ENCODE results near the gene SCGB3A1. TPM values are rescaled to one million over a fixed set of nuclear protein-coding genes. Genes with fewer than 3 reads are reported as not detected.

The SCGB3A1 gene
- total RNA-seq, 2 donors from 2014 or later: not detected

GRCh38 chr5:180595046-180595379 is 3.7 kb upstream of the SCGB3A1 start:
- DNase-seq (no peak), ATAC-seq (no peak)
- 42 to 71% methylated on average over 2 of the region's 2 CpGs for WGBS, 2 donors
- Histone ChIP-seq H3K27me3 (peaks cover 0 to 15% of the 10 kb centered on the region in 2 donors), H3K4me1 (peaks cover 42% of the 10 kb centered on the region), H3K9me3 (no peaks in the 10 kb centered on the region), H3K4me3 (no peak overlapping the region), H3K36me3 (replicated peaks in 1 of 2; ENCODE audit: insufficient read depth in 1 of 2, low read depth in 2 of 2) (no peaks in the 10 kb centered on the region), H3K27ac (peak overlapping the region in 2 of 4 donors; percentile 34 to 76)
- no peak for TF ChIP-seq CTCF (IDR thresholded peaks at IDR 0.05)
- no peak for TF ChIP-seq POLR2A (IDR thresholded peaks at IDR 0.05)
- intact Hi-C loops (cut with DNase I): no loop called here

- DNase-seq (no peak), ATAC-seq (no peak)
- 73 to 93% methylated on average over 4 to 17 of the region's 17 CpGs for WGBS, 2 donors
- TF ChIP-seq CTCF (IDR thresholded peaks at IDR 0.05): no peak
- TF ChIP-seq POLR2A (IDR thresholded peaks at IDR 0.05): no peak
- H3K4me3 ChIP-seq: no peak overlapping the region
- no peaks in the 10 kb centered on the region for H3K36me3 ChIP-seq (replicated peaks in 1 of 2; ENCODE audit: insufficient read depth in 1 of 2, low read depth in 2 of 2)
- no peaks in the 10 kb centered on the region for H3K9me3 ChIP-seq
- intact Hi-C loops (cut with DNase I): no loop called here
- peaks cover 46% of the 10 kb centered on the region for H3K4me1 ChIP-seq
- H3K27me3 ChIP-seq: peaks cover 0 to 15% of the 10 kb centered on the region in 2 donors
- no peak overlapping the region for H3K27ac ChIP-seq
Observed at GRCh38 chr5:180594311-180595045, 3.2 kb upstream of the SCGB3A1 start.

GRCh38 chr5:180593446-180594206 is 2.3 kb upstream of the SCGB3A1 start:
- no peaks in the 10 kb centered on the region for H3K36me3 ChIP-seq (replicated peaks in 1 of 2; ENCODE audit: insufficient read depth in 1 of 2, low read depth in 2 of 2)
- H3K4me3 ChIP-seq: no peak overlapping the region
- DNase-seq (no peak), ATAC-seq (no peak)
- no peaks in the 10 kb centered on the region for H3K9me3 ChIP-seq
- peaks cover 46% of the 10 kb centered on the region for H3K4me1 ChIP-seq
- H3K27me3 ChIP-seq: peaks cover 0 to 15% of the 10 kb centered on the region in 2 donors
- TF ChIP-seq POLR2A (IDR thresholded peaks at IDR 0.05): no peak
- no peak for TF ChIP-seq CTCF (IDR thresholded peaks at IDR 0.05)
- intact Hi-C loops (cut with DNase I): no loop called here
- WGBS, 2 donors: 90 to 94% methylated on average over 16 to 19 of the region's 19 CpGs
- H3K27ac ChIP-seq: no peak overlapping the region

GRCh38 chr5:180592176-180592575 is 877 bp upstream of the SCGB3A1 start:
- H3K36me3 ChIP-seq (replicated peaks in 1 of 2; ENCODE audit: insufficient read depth in 1 of 2, low read depth in 2 of 2): no peaks in the 10 kb centered on the region
- peaks cover 0 to 15% of the 10 kb centered on the region in 2 donors for H3K27me3 ChIP-seq
- H3K27ac ChIP-seq: no peak overlapping the region
- ATAC-seq (no peak), DNase-seq (no peak)
- no peak overlapping the region for H3K4me3 ChIP-seq
- intact Hi-C loops (cut with DNase I): no loop called here
- TF ChIP-seq CTCF (IDR thresholded peaks at IDR 0.05): no peak
- TF ChIP-seq POLR2A (IDR thresholded peaks at IDR 0.05): no peak
- H3K4me1 ChIP-seq: peaks cover 46% of the 10 kb centered on the region
- WGBS, 2 donors: 92 to 94% methylated on average over 9 to 10 of the region's 10 CpGs
- no peaks in the 10 kb centered on the region for H3K9me3 ChIP-seq
